ENCODE results near the gene LRP6. TPM values are rescaled to one million over a fixed set of nuclear protein-coding genes. Genes with fewer than 3 reads are reported as not detected.

LRP6 gene
- total and polyA plus RNA-seq, 2 donors: 3.3 to 11.7 TPM

DNA sequence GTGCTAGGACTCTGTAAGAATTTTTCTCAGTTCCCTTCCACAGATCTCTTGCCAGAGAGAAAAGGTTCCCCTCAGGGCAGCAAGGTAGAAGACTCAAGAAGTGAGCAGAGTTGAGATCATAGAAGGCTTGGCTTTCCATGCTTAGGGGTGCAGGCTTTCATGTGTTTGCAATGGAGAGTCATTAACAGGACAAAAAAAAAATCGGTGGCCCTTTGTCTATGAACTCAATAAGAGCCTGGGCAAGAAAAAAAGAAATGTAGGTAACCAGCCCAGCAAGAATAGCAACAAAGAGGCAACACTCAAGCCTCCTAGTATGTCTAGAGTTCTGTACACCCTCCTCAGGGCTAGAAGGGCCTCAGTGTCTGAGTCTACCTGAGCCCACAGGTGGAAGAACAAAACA, 23.4 kb upstream of the LRP6 start:
- H3K4me3 ChIP-seq (ENCODE audit: low read length in 2 of 2): no peak overlapping the region
- no peak overlapping the region for H3K27ac ChIP-seq (ENCODE audit: low read depth in 1 of 2, low read length in 1 of 2)
- H3K9me3 ChIP-seq (ENCODE audit: control insufficient read depth in 2 of 2, insufficient read depth in 1 of 2, low read length in 1 of 2): no peaks in the 10 kb centered on the region
- no peaks in the 10 kb centered on the region for H3K4me1 ChIP-seq (ENCODE audit: control insufficient read depth in 2 of 2, insufficient read depth in 2 of 2, low read length in 2 of 2)
- DNase-seq (ENCODE audit: low read depth in 6 of 9, low spot score in 9 of 9): no peak
- H3K36me3 ChIP-seq (ENCODE audit: control insufficient read depth in 2 of 2, insufficient read depth in 2 of 2, low read length in 1 of 2): no peaks in the 10 kb centered on the region
- H3K27me3 ChIP-seq (ENCODE audit: control insufficient read depth in 2 of 2, insufficient read depth in 1 of 2, low read length in 1 of 2): no peaks in the 10 kb centered on the region
- WGBS: 88% methylated on average over 1 of the region's 1 CpG

GRCh38 chr12:12286441-12286840, 19.6 kb upstream of the LRP6 start:
- Histone ChIP-seq H3K4me1 (ENCODE audit: control insufficient read depth in 2 of 2, insufficient read depth in 2 of 2, low read length in 2 of 2) (no peaks in the 10 kb centered on the region), H3K4me3 (ENCODE audit: low read length in 2 of 2) (no peak overlapping the region), H3K27me3 (ENCODE audit: control insufficient read depth in 2 of 2, insufficient read depth in 1 of 2, low read length in 1 of 2) (no peaks in the 10 kb centered on the region), H3K36me3 (ENCODE audit: control insufficient read depth in 2 of 2, insufficient read depth in 2 of 2, low read length in 1 of 2) (no peaks in the 10 kb centered on the region), H3K9me3 (ENCODE audit: control insufficient read depth in 2 of 2, insufficient read depth in 1 of 2, low read length in 1 of 2) (no peaks in the 10 kb centered on the region), H3K27ac (ENCODE audit: low read depth in 1 of 2, low read length in 1 of 2) (no peak overlapping the region)
- 98% methylated on average over 5 of the region's 5 CpGs for WGBS
- DNase-seq (ENCODE audit: low read depth in 6 of 9, low spot score in 9 of 9): no peak

- H3K4me1 ChIP-seq (ENCODE audit: control insufficient read depth in 2 of 2, insufficient read depth in 2 of 2, low read length in 2 of 2): no peaks in the 10 kb centered on the region
- H3K9me3 ChIP-seq (ENCODE audit: control insufficient read depth in 2 of 2, insufficient read depth in 1 of 2, low read length in 1 of 2): no peaks in the 10 kb centered on the region
- 94% methylated on average over 7 of the region's 7 CpGs for WGBS
- no peak overlapping the region for H3K27ac ChIP-seq (ENCODE audit: low read depth in 1 of 2, low read length in 1 of 2)
- H3K27me3 ChIP-seq (ENCODE audit: control insufficient read depth in 2 of 2, insufficient read depth in 1 of 2, low read length in 1 of 2): no peaks in the 10 kb centered on the region
- no peak overlapping the region for H3K4me3 ChIP-seq (ENCODE audit: low read length in 2 of 2)
- no peak for DNase-seq (ENCODE audit: low read depth in 6 of 9, low spot score in 9 of 9)
- no peaks in the 10 kb centered on the region for H3K36me3 ChIP-seq (ENCODE audit: control insufficient read depth in 2 of 2, insufficient read depth in 2 of 2, low read length in 1 of 2)
These were observed 16.0 kb upstream of the LRP6 start for GRCh38 chr12:12282761-12283425.

- Histone ChIP-seq H3K36me3 (ENCODE audit: control insufficient read depth in 2 of 2, insufficient read depth in 2 of 2, low read length in 1 of 2) (no peaks in the 10 kb centered on the region), H3K9me3 (ENCODE audit: control insufficient read depth in 2 of 2, insufficient read depth in 1 of 2, low read length in 1 of 2) (no peaks in the 10 kb centered on the region), H3K27ac (ENCODE audit: low read depth in 1 of 2, low read length in 1 of 2) (no peak overlapping the region), H3K4me3 (ENCODE audit: low read length in 2 of 2) (no peak overlapping the region), H3K4me1 (ENCODE audit: control insufficient read depth in 2 of 2, insufficient read depth in 2 of 2, low read length in 2 of 2) (no peaks in the 10 kb centered on the region), H3K27me3 (ENCODE audit: control insufficient read depth in 2 of 2, insufficient read depth in 1 of 2, low read length in 1 of 2) (no peaks in the 10 kb centered on the region)
- WGBS: 95% methylated on average over 3 of the region's 3 CpGs
- no peak for DNase-seq (ENCODE audit: low read depth in 6 of 9, low spot score in 9 of 9)
These were observed 15.4 kb upstream of the LRP6 start for GRCh38 chr12:12282202-12282601.

- H3K27ac ChIP-seq (ENCODE audit: low read depth in 1 of 2, low read length in 1 of 2): no peak overlapping the region
- no peaks in the 10 kb centered on the region for H3K4me1 ChIP-seq (ENCODE audit: control insufficient read depth in 2 of 2, insufficient read depth in 2 of 2, low read length in 2 of 2)
- H3K27me3 ChIP-seq (ENCODE audit: control insufficient read depth in 2 of 2, insufficient read depth in 1 of 2, low read length in 1 of 2): no peaks in the 10 kb centered on the region
- 100% methylated on average over 1 of the region's 1 CpG for WGBS
- no peaks in the 10 kb centered on the region for H3K9me3 ChIP-seq (ENCODE audit: control insufficient read depth in 2 of 2, insufficient read depth in 1 of 2, low read length in 1 of 2)
- H3K36me3 ChIP-seq (ENCODE audit: control insufficient read depth in 2 of 2, insufficient read depth in 2 of 2, low read length in 1 of 2): no peaks in the 10 kb centered on the region
- DNase-seq (ENCODE audit: low read depth in 6 of 9, low spot score in 9 of 9): no peak
- no peak overlapping the region for H3K4me3 ChIP-seq (ENCODE audit: low read length in 2 of 2)
These were observed 14.3 kb upstream of the LRP6 start for GRCh38 chr12:12281134-12281533.

- 88% methylated on average over 4 of the region's 4 CpGs for WGBS
- H3K9me3 ChIP-seq (ENCODE audit: control insufficient read depth in 2 of 2, insufficient read depth in 1 of 2, low read length in 1 of 2): no peaks in the 10 kb centered on the region
These were observed 12.1 kb upstream of the LRP6 start for GRCh38 chr12:12278899-12279298.

GRCh38 chr12:12275874-12276273, 9.0 kb upstream of the LRP6 start:
- Histone ChIP-seq H3K27ac (ENCODE audit: low read depth in 1 of 2, low read length in 1 of 2) (no peak overlapping the region), H3K4me3 (ENCODE audit: low read length in 2 of 2) (no peak overlapping the region), H3K27me3 (ENCODE audit: control insufficient read depth in 2 of 2, insufficient read depth in 1 of 2, low read length in 1 of 2) (no peaks in the 10 kb centered on the region), H3K4me1 (ENCODE audit: control insufficient read depth in 2 of 2, insufficient read depth in 2 of 2, low read length in 2 of 2) (no peaks in the 10 kb centered on the region), H3K36me3 (ENCODE audit: control insufficient read depth in 2 of 2, insufficient read depth in 2 of 2, low read length in 1 of 2) (no peaks in the 10 kb centered on the region), H3K9me3 (ENCODE audit: control insufficient read depth in 2 of 2, insufficient read depth in 1 of 2, low read length in 1 of 2) (no peaks in the 10 kb centered on the region)
- 97% methylated on average over 6 of the region's 6 CpGs for WGBS
- no peak for DNase-seq (ENCODE audit: low read depth in 6 of 9, low spot score in 9 of 9)

More at GRCh38 chr12:12278899-12279298, 12.1 kb upstream of the LRP6 start:
- DNase-seq (ENCODE audit: low read depth in 6 of 9, low spot score in 9 of 9): no peak
- Histone ChIP-seq H3K27ac (ENCODE audit: low read depth in 1 of 2, low read length in 1 of 2) (no peak overlapping the region), H3K27me3 (ENCODE audit: control insufficient read depth in 2 of 2, insufficient read depth in 1 of 2, low read length in 1 of 2) (no peaks in the 10 kb centered on the region), H3K4me1 (ENCODE audit: control insufficient read depth in 2 of 2, insufficient read depth in 2 of 2, low read length in 2 of 2) (no peaks in the 10 kb centered on the region), H3K4me3 (ENCODE audit: low read length in 2 of 2) (no peak overlapping the region), H3K36me3 (ENCODE audit: control insufficient read depth in 2 of 2, insufficient read depth in 2 of 2, low read length in 1 of 2) (no peaks in the 10 kb centered on the region)

GRCh38 chr12:12273291-12273957, 6.6 kb upstream of the LRP6 start:
- Histone ChIP-seq H3K4me1 (ENCODE audit: control insufficient read depth in 2 of 2, insufficient read depth in 2 of 2, low read length in 2 of 2) (no peaks in the 10 kb centered on the region), H3K4me3 (ENCODE audit: low read length in 2 of 2) (no peak overlapping the region), H3K9me3 (ENCODE audit: control insufficient read depth in 2 of 2, insufficient read depth in 1 of 2, low read length in 1 of 2) (no peaks in the 10 kb centered on the region), H3K27ac (ENCODE audit: low read depth in 1 of 2, low read length in 1 of 2) (no peak overlapping the region), H3K27me3 (ENCODE audit: control insufficient read depth in 2 of 2, insufficient read depth in 1 of 2, low read length in 1 of 2) (no peaks in the 10 kb centered on the region), H3K36me3 (ENCODE audit: control insufficient read depth in 2 of 2, insufficient read depth in 2 of 2, low read length in 1 of 2) (no peaks in the 10 kb centered on the region)
- DNase-seq (ENCODE audit: low read depth in 6 of 9, low spot score in 9 of 9): no peak
- WGBS: 99% methylated on average over 4 of the region's 4 CpGs

DNA sequence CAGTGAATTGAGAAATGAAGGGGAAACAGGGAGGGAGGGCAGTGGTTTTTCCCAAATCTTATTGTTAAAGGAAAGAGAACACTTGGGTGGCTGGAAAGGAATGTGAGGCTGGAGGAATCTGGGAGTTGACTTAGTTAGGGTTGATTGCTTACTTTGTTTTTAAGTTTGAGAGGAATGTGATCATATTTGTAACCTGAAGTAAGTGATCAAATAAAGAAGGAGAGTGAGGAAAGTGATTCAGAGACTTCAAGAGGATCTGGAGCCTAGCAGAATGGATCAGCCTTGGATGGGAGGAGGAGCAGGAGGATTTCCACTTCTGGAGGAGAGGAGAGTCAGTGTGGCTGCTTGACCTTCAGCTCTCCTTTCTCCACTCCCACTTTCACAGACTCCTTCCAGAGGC, 6.0 kb upstream of the LRP6 start:
- peaks cover 0 to under 1% of the 10 kb centered on the region in 2 donors for H3K27me3 ChIP-seq (ENCODE audit: control insufficient read depth in 2 of 2, insufficient read depth in 1 of 2, low read length in 1 of 2)
- no peaks in the 10 kb centered on the region for H3K9me3 ChIP-seq (ENCODE audit: control insufficient read depth in 2 of 2, insufficient read depth in 1 of 2, low read length in 1 of 2)
- no peaks in the 10 kb centered on the region for H3K36me3 ChIP-seq (ENCODE audit: control insufficient read depth in 2 of 2, insufficient read depth in 2 of 2, low read length in 1 of 2)
- no peak for DNase-seq (ENCODE audit: low read depth in 6 of 9, low spot score in 9 of 9)
- no peak overlapping the region for H3K27ac ChIP-seq (ENCODE audit: low read depth in 1 of 2, low read length in 1 of 2)
- peaks cover 0 to 1% of the 10 kb centered on the region in 2 donors for H3K4me1 ChIP-seq (ENCODE audit: control insufficient read depth in 2 of 2, insufficient read depth in 2 of 2, low read length in 2 of 2)
- no peak overlapping the region for H3K4me3 ChIP-seq (ENCODE audit: low read length in 2 of 2)

All from thymus (tissue), 11 donors.